NCI-H345 treated with DMSO at 0.1 percent for 48 hours (cell line): Measurements from ENCODE around the gene AMPD2.

ENCODE experiments used
- DNase-seq: peaks from one replicate; lab custom pipeline; 2025; ENCODE audit not compliant: unreplicated experiment; lab: John Stamatoyannopoulos, UW

Gene AMPD2

GRCh38 chr1:109630081-109630897 lies 10.7 kb downstream of the AMPD2 start:
- DNase-seq = no peak

DNA sequence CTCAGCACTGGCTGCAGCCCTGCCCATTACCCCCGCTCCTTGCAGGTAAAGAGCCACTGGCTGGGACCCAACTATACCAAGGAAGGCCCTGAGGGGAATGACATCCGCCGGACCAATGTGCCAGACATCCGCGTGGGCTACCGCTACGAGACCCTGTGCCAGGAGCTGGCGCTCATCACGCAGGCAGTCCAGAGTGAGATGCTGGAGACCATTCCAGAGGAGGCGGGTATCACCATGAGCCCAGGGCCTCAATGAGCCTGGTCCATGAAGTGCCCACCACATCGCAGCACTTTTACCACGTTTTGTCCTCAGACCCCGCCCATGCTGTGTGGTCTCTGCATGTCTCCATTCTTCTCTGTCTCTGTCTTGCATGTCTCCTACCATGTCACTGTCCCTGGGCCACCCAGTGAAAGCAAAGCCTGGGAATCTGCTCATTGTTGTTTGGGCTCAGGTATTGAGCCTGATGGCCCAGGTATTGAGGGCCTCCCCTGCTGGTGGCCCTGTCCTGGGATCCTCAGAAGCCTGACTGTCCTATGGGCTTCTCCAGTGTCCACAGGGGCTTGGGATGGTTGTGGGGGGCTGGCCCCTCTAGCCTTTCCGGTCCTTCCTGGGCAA lies 11.4 kb downstream of the AMPD2 start:
- no peak for DNase-seq

GRCh38 chr1:109631513-109632505 lies 12.2 kb downstream of the AMPD2 start:
- DNase-seq = no peak

- DNase-seq = peak; percentile 71
Observed at GRCh38 chr1:109632671-109633346, 13.2 kb downstream of the AMPD2 start.

- no peak for DNase-seq
Observed at GRCh38 chr1:109634292-109634691, 14.7 kb downstream of the AMPD2 start.

GRCh38 chr1:109634771-109635750 lies 15.4 kb downstream of the AMPD2 start:
- no peak for DNase-seq

- DNase-seq = no peak
Observed at GRCh38 chr1:109635862-109636200, 16.2 kb downstream of the AMPD2 start.

DNA sequence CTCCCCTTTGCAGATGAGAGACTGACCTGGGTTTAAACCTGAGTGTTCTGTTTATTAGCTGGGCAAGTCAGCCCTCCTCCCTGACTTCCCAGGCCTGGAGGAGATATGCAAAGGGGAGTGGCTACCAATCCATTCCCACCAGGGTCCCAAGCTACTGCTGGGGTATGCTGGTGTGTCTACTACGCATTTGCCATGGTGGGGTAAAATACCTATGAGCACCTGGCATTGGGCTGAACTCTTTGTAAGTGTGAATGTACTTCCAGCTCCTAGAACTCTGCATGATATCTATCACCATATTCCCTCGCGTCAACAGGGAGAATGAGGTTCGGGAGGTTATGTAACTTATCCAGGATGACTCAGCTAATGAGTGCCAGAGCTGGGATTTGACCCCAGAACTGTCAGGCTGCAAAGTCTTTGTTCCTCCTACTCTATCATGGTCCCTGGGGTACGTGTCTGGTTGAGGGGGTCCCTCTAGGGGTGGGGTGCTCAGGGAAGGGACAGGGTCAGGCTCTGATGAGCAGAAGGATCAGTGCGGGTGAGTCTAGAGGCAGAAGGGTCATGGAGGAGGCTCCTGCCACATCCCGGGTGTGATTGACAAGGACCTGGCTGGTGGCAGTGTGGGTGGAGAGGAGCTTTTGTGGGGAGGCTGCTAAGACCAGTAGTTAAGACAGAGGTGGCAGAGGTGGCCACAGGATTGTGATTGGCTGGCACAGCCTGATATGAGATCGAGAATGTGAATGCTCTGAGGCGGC lies 16.7 kb downstream of the AMPD2 start:
- no peak for DNase-seq

DNA sequence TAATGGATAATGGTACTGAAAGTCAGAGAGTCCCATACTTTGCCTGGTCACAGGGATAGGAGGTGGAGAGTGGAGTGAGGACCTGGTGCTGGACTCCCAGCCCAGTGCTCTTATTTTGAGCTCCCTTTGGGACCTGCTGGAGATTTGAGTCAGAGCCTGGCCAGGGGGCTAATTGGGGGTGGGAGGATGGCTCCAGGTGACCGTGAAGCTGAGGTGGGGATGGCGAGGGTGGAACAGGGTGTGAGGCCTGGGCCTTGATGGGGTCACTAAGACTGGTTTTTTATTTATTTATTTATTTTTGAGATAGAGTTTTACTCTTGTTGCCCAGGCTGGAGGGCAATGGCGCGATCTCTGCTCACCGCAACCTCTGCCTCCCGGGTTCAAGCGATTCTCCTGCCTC lies 17.8 kb downstream of the AMPD2 start:
- DNase-seq = no peak

GRCh38 chr1:109639063-109639840 lies 19.6 kb downstream of the AMPD2 start:
- DNase-seq = no peak

DNA sequence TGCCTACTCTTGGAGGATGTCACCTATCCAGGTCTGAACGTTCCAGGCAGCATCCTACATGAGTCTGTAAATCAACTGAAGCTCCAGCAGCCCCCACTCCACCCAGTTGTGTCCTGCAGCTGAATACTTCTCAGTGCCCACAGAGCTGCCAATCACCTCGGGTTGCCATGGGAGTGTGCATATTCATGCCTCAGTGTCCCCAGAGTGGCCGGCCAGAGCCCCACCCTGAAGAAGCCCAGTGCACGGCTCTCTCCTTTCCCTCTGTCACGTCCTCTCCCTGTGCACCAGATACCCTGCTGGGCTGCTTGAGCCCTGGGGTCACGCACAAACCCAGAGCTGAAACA lies 20.2 kb downstream of the AMPD2 start:
- no peak for DNase-seq

GRCh38 chr1:109640285-109640865 lies 20.7 kb downstream of the AMPD2 start:
- peak; percentile 28 for DNase-seq

GRCh38 chr1:109641078-109641740 lies 21.6 kb downstream of the AMPD2 start:
- DNase-seq = no peak

- no peak for DNase-seq
Observed at GRCh38 chr1:109641861-109642260, 22.2 kb downstream of the AMPD2 start.

- no peak for DNase-seq
Observed at GRCh38 chr1:109642626-109643025, 23.0 kb downstream of the AMPD2 start.

DNA sequence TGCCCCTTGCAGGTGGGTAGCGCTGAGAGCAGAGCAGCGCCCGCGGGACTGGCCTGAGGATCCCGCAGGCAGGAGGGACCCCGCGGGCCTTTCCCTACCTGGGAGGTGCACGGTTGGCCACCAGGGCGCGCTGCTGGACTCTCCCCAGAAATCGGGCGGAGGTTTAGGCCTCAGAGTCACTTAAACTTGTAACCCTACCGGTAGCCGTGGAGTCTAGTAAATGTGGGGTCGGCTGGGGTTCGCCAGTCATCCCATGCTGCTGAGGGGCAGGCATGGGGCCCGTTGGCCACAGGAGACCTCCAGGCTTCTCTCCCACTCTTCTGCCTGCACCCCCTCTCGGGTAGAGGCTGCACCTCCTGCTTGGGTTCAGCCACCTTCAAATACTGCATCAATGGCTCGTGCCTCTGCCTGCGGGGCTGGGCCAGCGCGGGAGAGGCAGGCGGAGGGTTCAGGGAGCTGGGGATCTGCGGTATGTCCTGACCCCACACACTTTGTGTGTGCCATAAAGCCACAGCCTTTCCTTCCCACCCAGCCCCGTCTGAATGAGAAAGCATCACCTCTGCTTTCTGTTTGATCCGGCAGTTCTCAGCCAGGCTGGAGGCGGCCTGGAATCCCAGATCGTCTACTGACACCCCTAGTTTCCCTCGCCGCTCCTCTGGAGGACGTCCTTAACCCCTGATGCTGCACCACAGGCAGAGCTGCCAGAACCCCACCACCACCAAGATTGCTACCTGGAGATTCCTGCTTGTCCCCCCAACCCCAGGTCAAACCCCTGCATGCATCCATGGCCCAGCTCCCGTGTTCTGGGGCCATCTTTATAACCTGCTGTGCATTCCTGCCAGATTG lies 24.0 kb downstream of the AMPD2 start:
- no peak for DNase-seq

DNA sequence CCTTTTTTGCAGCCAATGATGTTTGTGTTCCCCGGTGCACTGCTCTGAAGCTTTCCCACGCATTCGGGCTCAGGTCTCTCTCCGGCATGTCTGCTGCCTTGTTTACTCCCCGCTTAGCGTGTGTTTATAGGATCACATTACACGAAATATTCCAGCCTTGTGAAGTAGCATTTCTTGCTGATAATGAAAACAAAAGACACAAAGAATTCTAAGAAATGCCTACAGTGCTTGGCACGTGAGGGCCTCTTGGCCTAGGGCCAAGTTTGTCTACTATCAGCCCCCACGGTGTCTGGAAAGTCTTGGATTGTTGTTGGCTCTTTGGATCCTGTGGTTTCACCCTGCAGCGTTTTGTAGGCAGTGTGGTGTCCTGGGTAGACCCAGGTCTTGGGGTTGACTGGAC lies 25.0 kb downstream of the AMPD2 start:
- DNase-seq = no peak
